Right atrium auricular region (tissue), 2 donors: ENCODE measurements around the gene MAP2K6. TPM values are rescaled to one million over a fixed set of nuclear protein-coding genes. Genes with fewer than 3 reads are reported as not detected.

Source experiments
- DNase-seq: peaks from one replicate; pipeline ENCODE4 v3.0.0-alpha.2; 2019; ENCODE audit warnings: low spot score
- H3K27ac ChIP-seq, 2 donors: fragments of 200-600 bp; sonication (generic); 1 replicate in 1 of 2; 2 replicates in 1 of 2; pipeline ENCODE4 v1.5.1; 2016 to 2019
- H3K27me3 ChIP-seq, 2 donors: fragments of 200-600 bp; sonication (generic); one replicate each; pipeline versions ENCODE4 v1.5.1 to v1.6.0; 2017 to 2019
- H3K36me3 ChIP-seq: fragments of 200-600 bp; sonication (generic); one replicate; pipeline ENCODE4 v1.5.1; 2016
- H3K4me1 ChIP-seq, 2 donors: fragments of 200-600 bp; sonication (generic); one replicate each; pipeline versions ENCODE4 v1.5.1 to v1.6.0; 2017 to 2019
- H3K4me3 ChIP-seq, 2 donors: fragments of 200-600 bp; sonication (generic); 1 replicate in 1 of 2; 2 replicates in 1 of 2; pipeline ENCODE4 v1.5.1; 2017 to 2019; ENCODE audit warnings: mild to moderate bottlenecking in 1 of 2, moderate library complexity in 1 of 2
- H3K9me3 ChIP-seq, 2 donors: fragments of 200-600 bp; sonication (generic); one replicate each; pipeline ENCODE4 v1.5.1; 2019
- CTCF ChIP-seq, 2 donors: fragments of 200-600 bp; sonication (generic); IDR thresholded peaks; one replicate each; pipeline ENCODE4 v1.5.1; 2019; ENCODE audit warnings: antibody characterized with exemption in 2 of 2
- total RNA-seq, 2 donors: library from RNA; depleted of rRNA; stranded (reverse); fragments of >200 nt; gene quantifications; one replicate each; pipeline ENCODE4 v1.1.0, GENCODE V29; 2016

The MAP2K6 gene
- total RNA-seq, 2 donors from 2014 or later, result 0.90 to 5.3 TPM

- no peak overlapping the region for H3K4me3 ChIP-seq
- no peak overlapping the region for H3K27ac ChIP-seq
Measured at GRCh38 chr17:69506489-69506888, 92.0 kb downstream of the MAP2K6 start.

GRCh38 chr17:69508814-69509213 is 94.3 kb downstream of the MAP2K6 start:
- no peak overlapping the region for H3K27ac ChIP-seq
- DNase-seq, result no peak

More at GRCh38 chr17:69506489-69506888, 92.0 kb downstream of the MAP2K6 start:
- DNase-seq, result no peak
- no peaks in the 10 kb centered on the region for H3K36me3 ChIP-seq
- no peaks in the 10 kb centered on the region for H3K9me3 ChIP-seq
- H3K4me1 ChIP-seq, result peaks cover 0 to 14% of the 10 kb centered on the region in 2 donors
- no peaks in the 10 kb centered on the region for H3K27me3 ChIP-seq
- peak in 1 of 2 donors; percentile 22 for TF ChIP-seq CTCF (IDR thresholded peaks at IDR 0.05)

GRCh38 chr17:69511250-69511649 is 96.8 kb downstream of the MAP2K6 start:
- no peak for DNase-seq
- Histone ChIP-seq H3K27me3 (no peaks in the 10 kb centered on the region), H3K9me3 (no peaks in the 10 kb centered on the region), H3K4me1 (no peaks in the 10 kb centered on the region), H3K36me3 (no peaks in the 10 kb centered on the region), H3K4me3 (no peak overlapping the region), H3K27ac (no peak overlapping the region)
- no peak for TF ChIP-seq CTCF (IDR thresholded peaks at IDR 0.05)

More at GRCh38 chr17:69508814-69509213, 94.3 kb downstream of the MAP2K6 start:
- no peaks in the 10 kb centered on the region for H3K9me3 ChIP-seq
- H3K27me3 ChIP-seq, result no peaks in the 10 kb centered on the region
- TF ChIP-seq CTCF (IDR thresholded peaks at IDR 0.05), result no peak
- no peaks in the 10 kb centered on the region for H3K4me1 ChIP-seq
- no peaks in the 10 kb centered on the region for H3K36me3 ChIP-seq
- H3K4me3 ChIP-seq, result no peak overlapping the region

GRCh38 chr17:69512946-69513345 is 98.4 kb downstream of the MAP2K6 start:
- Histone ChIP-seq H3K27ac (no peak overlapping the region), H3K36me3 (no peaks in the 10 kb centered on the region), H3K9me3 (no peaks in the 10 kb centered on the region), H3K4me3 (no peak overlapping the region), H3K4me1 (no peaks in the 10 kb centered on the region), H3K27me3 (no peaks in the 10 kb centered on the region)
- no peak for TF ChIP-seq CTCF (IDR thresholded peaks at IDR 0.05)
- DNase-seq, result no peak

- DNase-seq, result no peak
- Histone ChIP-seq H3K4me1 (no peaks in the 10 kb centered on the region), H3K27ac (no peak overlapping the region), H3K36me3 (no peaks in the 10 kb centered on the region), H3K27me3 (no peaks in the 10 kb centered on the region), H3K4me3 (no peak overlapping the region), H3K9me3 (no peaks in the 10 kb centered on the region)
- no peak for TF ChIP-seq CTCF (IDR thresholded peaks at IDR 0.05)
Measured at GRCh38 chr17:69516225-69516624, 101.7 kb downstream of the MAP2K6 start.

- H3K4me3 ChIP-seq, result no peak overlapping the region
- no peak for DNase-seq
- TF ChIP-seq CTCF (IDR thresholded peaks at IDR 0.05), result no peak
- H3K27me3 ChIP-seq, result no peaks in the 10 kb centered on the region
- H3K27ac ChIP-seq, result no peak overlapping the region
- no peaks in the 10 kb centered on the region for H3K9me3 ChIP-seq
- H3K4me1 ChIP-seq, result no peaks in the 10 kb centered on the region
- no peaks in the 10 kb centered on the region for H3K36me3 ChIP-seq
Measured at GRCh38 chr17:69516911-69517310, 102.4 kb downstream of the MAP2K6 start.
